ENCODE results near the gene MRFAP1. TPM values are rescaled to one million over a fixed set of nuclear protein-coding genes. Genes with fewer than 3 reads are reported as not detected.

MRFAP1 gene
- 238 and 255 TPM in 2 replicates for total RNA-seq

DNA sequence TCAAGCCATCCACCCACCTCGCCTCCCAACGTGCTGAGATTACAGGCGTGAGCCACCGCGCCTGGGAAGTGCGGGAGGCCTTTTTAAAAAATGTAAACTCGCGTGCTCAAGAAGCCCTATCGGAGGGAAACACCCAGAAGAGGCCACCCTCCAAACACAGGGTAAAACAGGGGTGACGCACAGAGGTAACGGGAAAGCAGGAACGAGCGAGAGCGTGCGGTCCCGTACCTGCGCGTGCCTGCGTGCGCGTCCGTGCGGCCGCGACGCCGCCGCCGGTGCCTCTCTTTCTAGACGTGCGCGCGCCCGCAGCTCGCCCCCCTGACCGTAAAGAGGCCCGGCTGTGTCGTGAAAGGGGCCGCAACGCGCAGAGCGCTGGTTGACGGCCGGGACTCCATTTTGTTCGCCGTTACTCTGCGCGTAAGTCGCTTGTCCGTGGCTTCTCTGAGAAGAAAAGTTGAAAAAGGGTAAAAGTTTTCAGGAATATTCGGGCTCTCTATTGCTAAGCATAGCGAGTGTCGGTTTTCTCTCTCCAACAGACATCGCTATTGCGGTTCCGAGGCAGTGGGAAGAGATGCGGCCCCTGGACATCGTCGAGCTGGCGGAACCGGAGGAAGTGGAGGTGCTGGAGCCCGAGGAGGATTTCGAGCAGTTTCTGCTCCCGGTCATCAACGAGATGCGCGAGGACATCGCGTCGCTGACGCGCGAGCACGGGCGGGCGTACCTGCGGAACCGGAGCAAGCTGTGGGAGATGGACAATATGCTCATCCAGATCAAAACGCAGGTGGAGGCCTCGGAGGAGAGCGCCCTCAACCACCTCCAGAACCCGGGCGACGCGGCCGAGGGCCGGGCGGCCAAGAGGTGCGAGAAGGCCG is at the start of gene MRFAP1:
Gene MRFAP1, plus strand, starts transcription at position 394 of the 872 bp plus-strand sequence. Its CDS starts 178 bp downstream, at position 572.
- no peak for TF ChIP-seq CTCF (IDR thresholded peaks at IDR 0.05; ENCODE audit: insufficient read depth, low read length, poor library complexity, severe bottlenecking)

GRCh38 chr4:6591313-6591712 is 49.2 kb upstream of the MRFAP1 start:
- no peak for TF ChIP-seq CTCF (IDR thresholded peaks at IDR 0.05; ENCODE audit: insufficient read depth, low read length, poor library complexity, severe bottlenecking)
- H3K27me3 ChIP-seq (ENCODE audit: control insufficient read depth, insufficient read depth, low read length), result no peaks in the 10 kb centered on the region
- H3K4me3 ChIP-seq (ENCODE audit: low read depth, low read length), result no peak overlapping the region
- DNase-seq (ENCODE audit: low read depth), result no peak
- no peaks in the 10 kb centered on the region for H3K36me3 ChIP-seq (ENCODE audit: control insufficient read depth, insufficient read depth, low read length)

More for the DNA sequence above, at the start of gene MRFAP1:
- Histone ChIP-seq H3K4me3 (ENCODE audit: low read depth, low read length) (peak within 1 kb of the TSS; percentile 71), H3K27me3 (ENCODE audit: control insufficient read depth, insufficient read depth, low read length) (no peaks in the 10 kb centered on the region), H3K36me3 (ENCODE audit: control insufficient read depth, insufficient read depth, low read length) (peaks cover 2% of the 10 kb centered on the region)
- peak; percentile 69 for DNase-seq (ENCODE audit: low read depth)

GRCh38 chr4:6591781-6592180 is 48.7 kb upstream of the MRFAP1 start:
- DNase-seq (ENCODE audit: low read depth), result no peak
- TF ChIP-seq CTCF (IDR thresholded peaks at IDR 0.05; ENCODE audit: insufficient read depth, low read length, poor library complexity, severe bottlenecking), result no peak
- Histone ChIP-seq H3K36me3 (ENCODE audit: control insufficient read depth, insufficient read depth, low read length) (no peaks in the 10 kb centered on the region), H3K4me3 (ENCODE audit: low read depth, low read length) (no peak overlapping the region), H3K27me3 (ENCODE audit: control insufficient read depth, insufficient read depth, low read length) (no peaks in the 10 kb centered on the region)

GRCh38 chr4:6592804-6593563 is 47.5 kb upstream of the MRFAP1 start:
- Histone ChIP-seq H3K36me3 (ENCODE audit: control insufficient read depth, insufficient read depth, low read length) (no peaks in the 10 kb centered on the region), H3K4me3 (ENCODE audit: low read depth, low read length) (no peak overlapping the region), H3K27me3 (ENCODE audit: control insufficient read depth, insufficient read depth, low read length) (no peaks in the 10 kb centered on the region)
- no peak for DNase-seq (ENCODE audit: low read depth)
- TF ChIP-seq CTCF (IDR thresholded peaks at IDR 0.05; ENCODE audit: insufficient read depth, low read length, poor library complexity, severe bottlenecking), result no peak

DNA sequence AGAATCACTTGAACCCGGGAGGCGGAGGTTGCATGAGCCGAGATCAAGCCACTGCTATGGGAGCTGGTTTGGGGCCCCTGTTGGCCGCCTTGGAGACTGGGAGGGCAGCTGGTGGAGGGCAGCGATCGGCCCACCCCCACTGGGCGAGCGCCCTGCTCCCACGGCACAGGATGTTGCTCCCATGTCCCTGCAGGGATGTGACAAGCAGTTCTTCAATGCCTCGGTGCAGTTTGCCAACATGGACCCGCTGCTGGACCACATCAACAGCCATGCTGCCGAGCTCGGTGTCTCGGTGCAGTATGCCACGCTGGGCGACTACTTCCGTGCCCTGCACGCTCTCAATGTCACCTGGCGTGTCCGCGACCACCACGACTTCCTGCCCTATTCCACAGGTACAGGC is 46.1 kb upstream of the MRFAP1 start:
- no peaks in the 10 kb centered on the region for H3K36me3 ChIP-seq (ENCODE audit: control insufficient read depth, insufficient read depth, low read length)
- DNase-seq (ENCODE audit: low read depth), result no peak
- no peak for TF ChIP-seq CTCF (IDR thresholded peaks at IDR 0.05; ENCODE audit: insufficient read depth, low read length, poor library complexity, severe bottlenecking)
- H3K27me3 ChIP-seq (ENCODE audit: control insufficient read depth, insufficient read depth, low read length), result no peaks in the 10 kb centered on the region
- no peak overlapping the region for H3K4me3 ChIP-seq (ENCODE audit: low read depth, low read length)
